K562 (cell line): ENCODE measurements around the gene GMDS. TPM values are rescaled to one million over a fixed set of nuclear protein-coding genes. Genes with fewer than 3 reads are reported as not detected.

Experiments used
- ARNT ChIP-seq, 2 experiments: fragments of 450-650 bp; IDR thresholded peaks; 2 replicates each; pipeline ENCODE4 v1.6.1; 2016; ENCODE audit warnings: mild to moderate bottlenecking in 1 of 2
- BRD9 ChIP-seq: fragments of 450-650 bp; IDR thresholded peaks from 2 replicates; pipeline ENCODE4 v1.6.1; 2018; ENCODE audit warnings: low read depth; ENCODE audit not compliant: partially characterized antibody
- ERF ChIP-seq: fragments of 450-650 bp; formaldehyde crosslinking; IDR thresholded peaks from 2 replicates; pipeline ENCODE4 v1.4.0; 2020; ENCODE audit warnings: mild to moderate bottlenecking, mixed read lengths
- GABPA ChIP-seq: fragments of 200-800 bp; sonication (Bioruptor generic); conservative IDR thresholded peaks from 2 replicates; pipeline ENCODE4 v1.6.1; 2016; ENCODE audit warnings: low read depth, missing genetic modification characterization, missing compliant biosample characterization
- HNRNPH1 ChIP-seq: fragments of 200-400 bp; formaldehyde crosslinking; optimal IDR thresholded peaks from 2 replicates; pipeline ENCODE3; 2017; ENCODE audit warnings: low read depth, mild to moderate bottlenecking, low read length, moderate library complexity
- NEUROD1 ChIP-seq: fragments of 150-350 bp; IDR thresholded peaks from 2 replicates; pipeline ENCODE4 v1.6.1; 2014; ENCODE audit warnings: borderline replicate concordance, low read length, low read depth; ENCODE audit not compliant: partially characterized antibody
- PBX2 ChIP-seq, 2 experiments: IDR thresholded peaks in 1 of 2; conservative IDR thresholded peaks in 1 of 2; 2 replicates each; pipeline ENCODE4 v1.6.1; 2016; ENCODE audit warnings: low read depth in 2 of 2, mild to moderate bottlenecking in 1 of 2, missing compliant biosample characterization in 1 of 2, missing genetic modification characterization in 1 of 2, moderate library complexity in 1 of 2
- PTBP1 ChIP-seq: fragments of 200-400 bp; formaldehyde crosslinking; IDR thresholded peaks from 2 replicates; pipeline ENCODE4 v1.6.1; 2017; ENCODE audit warnings: low read depth, low read length
- polyA plus RNA-seq, 8 experiments: library from polyadenylated mRNA; depleted of rRNA in 4 of 8; stranded (reverse) in 5 of 8; unstranded in 3 of 8; fragments of >200 nt; fragmentation: Nextera tagmentation in 2 of 8; fragmentation: Illumina TruSeq in 1 of 8; extraction: Ambion mirVana in 2 of 8; extraction: Trizol in 1 of 8; gene quantifications; 2 replicates each; pipeline versions ENCODE4 v1.2.1 to v1.2.3, GENCODE V29; 2011 to 2014; ENCODE audit warnings: inconsistent platforms in 1 of 8, missing spikeins in 1 of 8
- total RNA-seq, 7 experiments: library from RNA; depleted of rRNA in 6 of 7; stranded (reverse); fragments of >200 nt in 6 of 7; fragmentation: Illumina TruSeq in 2 of 7; extraction: Trizol in 2 of 7; gene quantifications; 2 replicates each; pipeline versions ENCODE4 v1.2.1 to v1.2.3, GENCODE V29; 2011 to 2021; ENCODE audit warnings: low replicate concordance in 1 of 7
- TF ChIP-seq, protein P1 (sequence below), 2 experiments: fragments of 450-650 bp; formaldehyde crosslinking in 1 of 2; IDR thresholded peaks; 2 replicates each; pipeline versions ENCODE4 v1.4.0 to v1.6.1; 2014 to 2020; ENCODE audit warnings: mild to moderate bottlenecking in 2 of 2, borderline replicate concordance in 1 of 2, low read depth in 1 of 2
- TF ChIP-seq, protein P2 (sequence below): fragments of 450-650 bp; IDR thresholded peaks from 2 replicates; pipeline ENCODE4 v1.6.1; 2016
- TF ChIP-seq, protein P3 (sequence below): fragments of 250-450 bp; sonication (Bioruptor Pico); IDR thresholded peaks from 2 replicates; pipeline ENCODE4 v1.4.0; 2020; ENCODE audit warnings: mild to moderate bottlenecking, moderate library complexity

Gene GMDS
- total and polyA plus RNA-seq, 9 of the 15 experiments (the other 6 are each of a cell fraction or from before 2014, with no cell fraction given) = 0.48 to 31.8 (median 13.4) TPM

DNA sequence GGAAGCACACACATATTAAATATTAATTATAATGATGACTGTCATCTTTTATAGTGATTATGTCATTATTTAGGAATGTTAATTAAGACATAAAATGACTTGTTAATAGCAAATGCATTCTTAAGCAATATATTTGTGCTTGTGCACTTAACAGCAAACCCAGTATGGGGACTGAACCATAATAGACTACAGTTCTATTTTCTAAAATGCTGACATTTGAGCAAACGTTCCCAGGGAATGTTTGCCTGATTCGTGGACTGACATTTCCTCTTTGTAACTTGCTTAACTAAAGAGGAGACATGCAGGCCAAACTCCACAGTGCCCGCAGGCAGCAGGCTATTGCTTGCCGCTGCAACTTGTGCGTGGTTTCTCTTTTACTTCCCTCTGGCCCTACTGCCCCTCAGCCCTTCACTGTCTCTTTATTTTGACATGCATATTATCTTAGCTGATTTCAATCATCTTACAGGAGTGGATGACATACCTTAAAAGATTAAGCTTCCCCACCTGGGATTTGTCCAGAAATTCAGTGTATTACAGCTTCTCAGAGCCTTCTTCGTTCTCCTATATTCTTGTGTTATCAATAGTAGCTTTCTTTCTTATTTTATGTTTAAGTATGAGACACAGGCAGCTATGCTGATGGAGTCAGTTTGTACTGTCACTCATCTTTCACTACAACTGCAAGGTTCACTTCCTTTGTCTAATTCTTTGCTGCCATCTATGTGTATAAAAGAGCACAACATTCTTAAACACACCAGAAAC lies 141.5 kb downstream of the GMDS start (continued):
- TF ChIP-seq, protein P1, sequence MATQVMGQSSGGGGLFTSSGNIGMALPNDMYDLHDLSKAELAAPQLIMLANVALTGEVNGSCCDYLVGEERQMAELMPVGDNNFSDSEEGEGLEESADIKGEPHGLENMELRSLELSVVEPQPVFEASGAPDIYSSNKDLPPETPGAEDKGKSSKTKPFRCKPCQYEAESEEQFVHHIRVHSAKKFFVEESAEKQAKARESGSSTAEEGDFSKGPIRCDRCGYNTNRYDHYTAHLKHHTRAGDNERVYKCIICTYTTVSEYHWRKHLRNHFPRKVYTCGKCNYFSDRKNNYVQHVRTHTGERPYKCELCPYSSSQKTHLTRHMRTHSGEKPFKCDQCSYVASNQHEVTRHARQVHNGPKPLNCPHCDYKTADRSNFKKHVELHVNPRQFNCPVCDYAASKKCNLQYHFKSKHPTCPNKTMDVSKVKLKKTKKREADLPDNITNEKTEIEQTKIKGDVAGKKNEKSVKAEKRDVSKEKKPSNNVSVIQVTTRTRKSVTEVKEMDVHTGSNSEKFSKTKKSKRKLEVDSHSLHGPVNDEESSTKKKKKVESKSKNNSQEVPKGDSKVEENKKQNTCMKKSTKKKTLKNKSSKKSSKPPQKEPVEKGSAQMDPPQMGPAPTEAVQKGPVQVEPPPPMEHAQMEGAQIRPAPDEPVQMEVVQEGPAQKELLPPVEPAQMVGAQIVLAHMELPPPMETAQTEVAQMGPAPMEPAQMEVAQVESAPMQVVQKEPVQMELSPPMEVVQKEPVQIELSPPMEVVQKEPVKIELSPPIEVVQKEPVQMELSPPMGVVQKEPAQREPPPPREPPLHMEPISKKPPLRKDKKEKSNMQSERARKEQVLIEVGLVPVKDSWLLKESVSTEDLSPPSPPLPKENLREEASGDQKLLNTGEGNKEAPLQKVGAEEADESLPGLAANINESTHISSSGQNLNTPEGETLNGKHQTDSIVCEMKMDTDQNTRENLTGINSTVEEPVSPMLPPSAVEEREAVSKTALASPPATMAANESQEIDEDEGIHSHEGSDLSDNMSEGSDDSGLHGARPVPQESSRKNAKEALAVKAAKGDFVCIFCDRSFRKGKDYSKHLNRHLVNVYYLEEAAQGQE (IDR thresholded peaks at IDR 0.05; ENCODE audit: borderline replicate concordance) = peak; percentile 68
- TF ChIP-seq, protein P1 (CRISPR knock-in tag; IDR thresholded peaks at IDR 0.05; ENCODE audit: low read depth) = no peak
- TF ChIP-seq ERF (CRISPR knock-in tag) (no peak), BRD9 (no peak), PTBP1 (no peak), GABPA (tag) (0 out of 2 replicates have a peak, but pooled peaks have one; percentile 14), ARNT (IDR thresholded peaks at IDR 0.05) (no peak), HNRNPH1 (no peak), PBX2 (CRISPR knock-in tag; IDR thresholded peaks at IDR 0.05; ENCODE audit: low read depth) (no peak), PBX2 (tag; conservative IDR thresholded peaks at IDR 0.05; ENCODE audit: low read depth) (peak; percentile 86), NEUROD1 (no peak)
- TF ChIP-seq, protein P2, sequence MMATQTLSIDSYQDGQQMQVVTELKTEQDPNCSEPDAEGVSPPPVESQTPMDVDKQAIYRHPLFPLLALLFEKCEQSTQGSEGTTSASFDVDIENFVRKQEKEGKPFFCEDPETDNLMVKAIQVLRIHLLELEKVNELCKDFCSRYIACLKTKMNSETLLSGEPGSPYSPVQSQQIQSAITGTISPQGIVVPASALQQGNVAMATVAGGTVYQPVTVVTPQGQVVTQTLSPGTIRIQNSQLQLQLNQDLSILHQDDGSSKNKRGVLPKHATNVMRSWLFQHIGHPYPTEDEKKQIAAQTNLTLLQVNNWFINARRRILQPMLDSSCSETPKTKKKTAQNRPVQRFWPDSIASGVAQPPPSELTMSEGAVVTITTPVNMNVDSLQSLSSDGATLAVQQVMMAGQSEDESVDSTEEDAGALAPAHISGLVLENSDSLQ = peak; percentile 90
- TF ChIP-seq, protein P3, sequence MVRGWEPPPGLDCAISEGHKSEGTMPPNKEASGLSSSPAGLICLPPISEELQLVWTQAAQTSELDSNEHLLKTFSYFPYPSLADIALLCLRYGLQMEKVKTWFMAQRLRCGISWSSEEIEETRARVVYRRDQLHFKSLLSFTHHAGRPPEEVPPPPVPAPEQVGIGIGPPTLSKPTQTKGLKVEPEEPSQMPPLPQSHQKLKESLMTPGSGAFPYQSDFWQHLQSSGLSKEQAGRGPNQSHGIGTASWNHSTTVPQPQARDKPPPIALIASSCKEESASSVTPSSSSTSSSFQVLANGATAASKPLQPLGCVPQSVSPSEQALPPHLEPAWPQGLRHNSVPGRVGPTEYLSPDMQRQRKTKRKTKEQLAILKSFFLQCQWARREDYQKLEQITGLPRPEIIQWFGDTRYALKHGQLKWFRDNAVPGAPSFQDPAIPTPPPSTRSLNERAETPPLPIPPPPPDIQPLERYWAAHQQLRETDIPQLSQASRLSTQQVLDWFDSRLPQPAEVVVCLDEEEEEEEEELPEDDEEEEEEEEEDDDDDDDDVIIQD (CRISPR knock-in tag) = no peak
